ENCODE measurements around the gene KCNJ5.

KCNJ5 gene

GRCh38 chr11:128926437-128927107 is 35.4 kb downstream of the KCNJ5 start:
- no peak overlapping the region for H3K4me3 ChIP-seq (ENCODE audit: low read depth, low read length, poor library complexity, severe bottlenecking)
- no peaks in the 10 kb centered on the region for H3K36me3 ChIP-seq (ENCODE audit: insufficient read depth, low read length)
- H3K27ac ChIP-seq (ENCODE audit: low read depth, low read length, poor library complexity, severe bottlenecking), result no peak overlapping the region
- peaks cover 4% of the 10 kb centered on the region; the same call in 1 of the 2 replicates for H3K27me3 ChIP-seq (ENCODE audit: insufficient read depth, low read length)
- H3K9me2 ChIP-seq (ENCODE audit: low read depth, low read length), result no peaks in the 10 kb centered on the region
- no peak overlapping the region for H3K9ac ChIP-seq (ENCODE audit: low read length)
- no peaks in the 10 kb centered on the region for H3K79me2 ChIP-seq (ENCODE audit: insufficient read depth, low read length)
- no peaks in the 10 kb centered on the region for H4K20me1 ChIP-seq (ENCODE audit: insufficient read depth, low read length)
- no peak overlapping the region for H3K4me2 ChIP-seq (ENCODE audit: low read length)
- H3F3A ChIP-seq (ENCODE audit: insufficient read depth, low read length), result no peaks in the 10 kb centered on the region
- H3K4me1 ChIP-seq (ENCODE audit: insufficient read depth, low read length, severe bottlenecking), result peaks cover 5% of the 10 kb centered on the region
- H3K9me3 ChIP-seq (ENCODE audit: low read length), result no peaks in the 10 kb centered on the region
- no peak for TF ChIP-seq CTCF (IDR thresholded peaks at IDR 0.05; ENCODE audit: low read length)
- TF ChIP-seq EZH2 (IDR thresholded peaks at IDR 0.05; ENCODE audit: borderline replicate concordance, low read length), result no peak
- H2AFZ ChIP-seq (ENCODE audit: low read length), result no peak overlapping the region

GRCh38 chr11:128927108-128927461 is 35.9 kb downstream of the KCNJ5 start:
- Histone ChIP-seq H2AFZ (ENCODE audit: low read length) (no peak overlapping the region), H3K4me1 (ENCODE audit: insufficient read depth, low read length, severe bottlenecking) (peaks cover 5% of the 10 kb centered on the region), H3K4me3 (ENCODE audit: low read depth, low read length, poor library complexity, severe bottlenecking) (no peak overlapping the region), H3K9me3 (ENCODE audit: low read length) (no peaks in the 10 kb centered on the region), H4K20me1 (ENCODE audit: insufficient read depth, low read length) (no peaks in the 10 kb centered on the region), H3K79me2 (ENCODE audit: insufficient read depth, low read length) (no peaks in the 10 kb centered on the region), H3K36me3 (ENCODE audit: insufficient read depth, low read length) (no peaks in the 10 kb centered on the region), H3F3A (ENCODE audit: insufficient read depth, low read length) (no peaks in the 10 kb centered on the region), H3K27ac (ENCODE audit: low read depth, low read length, poor library complexity, severe bottlenecking) (no peak overlapping the region), H3K9me2 (ENCODE audit: low read depth, low read length) (no peaks in the 10 kb centered on the region), H3K4me2 (ENCODE audit: low read length) (no peak overlapping the region), H3K9ac (ENCODE audit: low read length) (no peak overlapping the region), H3K27me3 (ENCODE audit: insufficient read depth, low read length) (peaks cover 4% of the 10 kb centered on the region; the same call in 1 of the 2 replicates)
- TF ChIP-seq EZH2 (IDR thresholded peaks at IDR 0.05; ENCODE audit: borderline replicate concordance, low read length) (no peak), CTCF (IDR thresholded peaks at IDR 0.05; ENCODE audit: low read length) (no peak)

- no peaks in the 10 kb centered on the region for H3K9me3 ChIP-seq (ENCODE audit: low read length)
- no peaks in the 10 kb centered on the region for H3K9me2 ChIP-seq (ENCODE audit: low read depth, low read length)
- H3K27me3 ChIP-seq (ENCODE audit: insufficient read depth, low read length), result peaks cover 4% of the 10 kb centered on the region; the same call in 1 of the 2 replicates
- no peak overlapping the region for H3K4me3 ChIP-seq (ENCODE audit: low read depth, low read length, poor library complexity, severe bottlenecking)
- no peaks in the 10 kb centered on the region for H4K20me1 ChIP-seq (ENCODE audit: insufficient read depth, low read length)
- no peaks in the 10 kb centered on the region for H3K36me3 ChIP-seq (ENCODE audit: insufficient read depth, low read length)
- no peak overlapping the region for H3K9ac ChIP-seq (ENCODE audit: low read length)
- H2AFZ ChIP-seq (ENCODE audit: low read length), result no peak overlapping the region
- no peak overlapping the region for H3K27ac ChIP-seq (ENCODE audit: low read depth, low read length, poor library complexity, severe bottlenecking)
- no peak for TF ChIP-seq EZH2 (IDR thresholded peaks at IDR 0.05; ENCODE audit: borderline replicate concordance, low read length)
- no peak for TF ChIP-seq CTCF (IDR thresholded peaks at IDR 0.05; ENCODE audit: low read length)
- H3K79me2 ChIP-seq (ENCODE audit: insufficient read depth, low read length), result no peaks in the 10 kb centered on the region
- H3K4me1 ChIP-seq (ENCODE audit: insufficient read depth, low read length, severe bottlenecking), result peaks cover 5% of the 10 kb centered on the region
- H3F3A ChIP-seq (ENCODE audit: insufficient read depth, low read length), result no peaks in the 10 kb centered on the region
- H3K4me2 ChIP-seq (ENCODE audit: low read length), result no peak overlapping the region
Measured at GRCh38 chr11:128927683-128928336, 36.7 kb downstream of the KCNJ5 start.
